ENCODE results near the gene OTOGL.
"Not testable (repeated sequence)": the region's sequence is repeated elsewhere in the genome, so short reads cannot be mapped to it uniquely, and the experiment has no call there.

The OTOGL gene

DNA sequence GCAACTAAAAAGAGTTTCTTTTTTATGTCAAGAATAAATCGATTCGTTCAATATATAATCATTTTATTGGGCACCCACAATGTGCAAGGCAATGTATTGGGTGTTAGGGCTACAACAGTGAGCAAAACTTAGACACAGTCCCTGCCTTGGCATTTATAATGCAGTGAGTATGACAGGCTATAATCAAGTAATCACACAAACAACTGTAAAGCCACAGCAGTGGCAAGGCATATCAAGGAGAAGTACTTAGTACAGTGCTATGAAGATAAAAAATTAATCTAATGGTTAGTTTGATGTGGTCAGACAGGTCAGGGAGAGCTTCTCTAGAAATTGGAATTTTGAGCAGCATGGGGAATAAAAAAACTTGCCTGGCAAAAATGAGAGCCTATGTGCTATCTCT, 39.5 kb upstream of the OTOGL start:
- TF ChIP-seq, protein P1, sequence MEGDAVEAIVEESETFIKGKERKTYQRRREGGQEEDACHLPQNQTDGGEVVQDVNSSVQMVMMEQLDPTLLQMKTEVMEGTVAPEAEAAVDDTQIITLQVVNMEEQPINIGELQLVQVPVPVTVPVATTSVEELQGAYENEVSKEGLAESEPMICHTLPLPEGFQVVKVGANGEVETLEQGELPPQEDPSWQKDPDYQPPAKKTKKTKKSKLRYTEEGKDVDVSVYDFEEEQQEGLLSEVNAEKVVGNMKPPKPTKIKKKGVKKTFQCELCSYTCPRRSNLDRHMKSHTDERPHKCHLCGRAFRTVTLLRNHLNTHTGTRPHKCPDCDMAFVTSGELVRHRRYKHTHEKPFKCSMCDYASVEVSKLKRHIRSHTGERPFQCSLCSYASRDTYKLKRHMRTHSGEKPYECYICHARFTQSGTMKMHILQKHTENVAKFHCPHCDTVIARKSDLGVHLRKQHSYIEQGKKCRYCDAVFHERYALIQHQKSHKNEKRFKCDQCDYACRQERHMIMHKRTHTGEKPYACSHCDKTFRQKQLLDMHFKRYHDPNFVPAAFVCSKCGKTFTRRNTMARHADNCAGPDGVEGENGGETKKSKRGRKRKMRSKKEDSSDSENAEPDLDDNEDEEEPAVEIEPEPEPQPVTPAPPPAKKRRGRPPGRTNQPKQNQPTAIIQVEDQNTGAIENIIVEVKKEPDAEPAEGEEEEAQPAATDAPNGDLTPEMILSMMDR (conservative IDR thresholded peaks at IDR 0.05; ENCODE audit: low read depth, low read length), result no peak
- Histone ChIP-seq H3K9ac (no peak overlapping the region), H2AFZ (ENCODE audit: low read depth) (no peak overlapping the region), H3K36me3 (ENCODE audit: insufficient read depth) (no peaks in the 10 kb centered on the region), H3K79me2 (ENCODE audit: insufficient read depth, low read depth) (no peaks in the 10 kb centered on the region), H3K4me3 (IDR thresholded peaks at IDR 0.05; ENCODE audit: insufficient read depth, low read depth, low read length) (no peak overlapping the region), H3K4me1 (ENCODE audit: low read depth, poor library complexity, severe bottlenecking) (no peaks in the 10 kb centered on the region), H3K27ac (no peak overlapping the region), H3K27me3 (ENCODE audit: insufficient read depth, low read depth) (no peaks in the 10 kb centered on the region), H4K20me1 (ENCODE audit: insufficient read depth) (no peaks in the 10 kb centered on the region), H3K4me2 (no peak overlapping the region)

DNA sequence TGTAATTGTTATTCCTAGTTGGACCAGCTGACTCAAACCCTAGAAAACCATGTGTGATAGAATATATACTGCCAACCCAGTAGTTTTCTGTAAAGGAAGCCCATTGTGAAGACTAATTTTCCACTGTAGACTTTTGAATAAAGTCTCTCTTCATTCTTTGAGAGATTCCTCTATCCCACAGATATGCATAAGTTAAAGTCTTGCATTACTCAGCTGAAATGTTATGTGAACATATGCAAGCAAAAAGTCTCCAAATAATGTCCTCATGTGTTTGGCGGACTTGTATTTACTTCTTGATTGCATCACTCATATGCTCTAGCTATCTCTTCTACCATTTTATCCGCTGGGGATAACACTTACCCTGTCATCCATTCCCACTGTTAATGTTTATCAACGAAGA, 35.1 kb upstream of the OTOGL start:
- Histone ChIP-seq H3K4me2 (no peak overlapping the region), H3K4me3 (IDR thresholded peaks at IDR 0.05; ENCODE audit: insufficient read depth, low read depth, low read length) (no peak overlapping the region), H3K27me3 (ENCODE audit: insufficient read depth, low read depth) (no peaks in the 10 kb centered on the region), H3K27ac (no peak overlapping the region), H4K20me1 (ENCODE audit: insufficient read depth) (no peaks in the 10 kb centered on the region), H3K36me3 (ENCODE audit: insufficient read depth) (no peaks in the 10 kb centered on the region), H3K79me2 (ENCODE audit: insufficient read depth, low read depth) (no peaks in the 10 kb centered on the region), H3K4me1 (ENCODE audit: low read depth, poor library complexity, severe bottlenecking) (no peaks in the 10 kb centered on the region), H2AFZ (ENCODE audit: low read depth) (no peak overlapping the region), H3K9ac (no peak overlapping the region)
- TF ChIP-seq, protein P1 (conservative IDR thresholded peaks at IDR 0.05; ENCODE audit: low read depth, low read length), result no peak

DNA sequence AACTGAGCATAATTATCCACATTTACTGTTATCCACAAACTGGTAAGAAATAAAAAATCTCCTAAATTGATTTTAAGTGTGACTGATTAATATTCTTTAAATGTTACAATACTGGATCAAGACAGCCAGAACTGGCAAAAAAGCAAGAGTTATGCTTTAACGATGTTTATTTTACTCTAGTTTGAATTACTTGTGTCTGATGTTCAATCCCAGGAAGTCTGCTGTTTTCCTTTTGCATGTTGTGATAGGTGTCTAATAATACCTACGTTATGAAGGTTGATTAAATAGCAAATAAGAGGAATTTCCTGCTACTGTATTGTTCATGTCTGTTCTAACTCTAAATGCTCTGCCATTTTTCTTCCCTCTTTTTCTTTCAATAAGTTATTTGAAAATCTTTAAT, 34.4 kb upstream of the OTOGL start:
- Histone ChIP-seq H3K4me1 (ENCODE audit: low read depth, poor library complexity, severe bottlenecking) (no peaks in the 10 kb centered on the region), H3K9ac (no peak overlapping the region), H3K27me3 (ENCODE audit: insufficient read depth, low read depth) (no peaks in the 10 kb centered on the region), H3K79me2 (ENCODE audit: insufficient read depth, low read depth) (no peaks in the 10 kb centered on the region), H3K36me3 (ENCODE audit: insufficient read depth) (no peaks in the 10 kb centered on the region), H3K27ac (no peak overlapping the region), H3K4me3 (IDR thresholded peaks at IDR 0.05; ENCODE audit: insufficient read depth, low read depth, low read length) (no peak overlapping the region), H2AFZ (ENCODE audit: low read depth) (no peak overlapping the region), H3K4me2 (no peak overlapping the region), H4K20me1 (ENCODE audit: insufficient read depth) (no peaks in the 10 kb centered on the region)
- TF ChIP-seq, protein P1 (conservative IDR thresholded peaks at IDR 0.05; ENCODE audit: low read depth, low read length), result no peak

DNA sequence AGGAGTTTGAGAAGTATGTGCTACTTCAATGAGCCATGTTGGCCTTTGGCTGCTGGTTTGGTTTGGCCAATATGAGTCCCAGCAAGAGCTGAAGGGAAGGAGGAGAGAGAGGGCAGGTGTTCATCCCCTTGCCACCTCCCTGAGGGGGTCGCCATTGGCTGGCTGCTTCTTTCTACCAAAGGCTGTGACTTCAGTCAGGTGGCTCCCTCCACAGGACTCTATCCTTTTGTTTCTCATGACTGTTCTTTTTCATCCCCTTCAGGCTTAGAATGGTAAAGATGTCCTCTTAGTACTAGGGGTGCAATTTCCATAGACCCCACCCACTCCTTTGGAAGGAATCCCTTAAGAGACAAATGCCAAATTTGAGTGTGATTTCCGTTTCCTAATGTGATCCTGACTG, 31.2 kb upstream of the OTOGL start:
- Histone ChIP-seq H3K27me3 (ENCODE audit: insufficient read depth, low read depth) (no peaks in the 10 kb centered on the region), H3K9ac (no peak overlapping the region), H4K20me1 (ENCODE audit: insufficient read depth) (no peaks in the 10 kb centered on the region), H3K79me2 (ENCODE audit: insufficient read depth, low read depth) (no peaks in the 10 kb centered on the region), H3K4me2 (no peak overlapping the region), H3K27ac (no peak overlapping the region), H2AFZ (ENCODE audit: low read depth) (no peak overlapping the region), H3K4me3 (IDR thresholded peaks at IDR 0.05; ENCODE audit: insufficient read depth, low read depth, low read length) (no peak overlapping the region), H3K4me1 (ENCODE audit: low read depth, poor library complexity, severe bottlenecking) (no peaks in the 10 kb centered on the region), H3K36me3 (ENCODE audit: insufficient read depth) (no peaks in the 10 kb centered on the region)
- TF ChIP-seq, protein P1 (conservative IDR thresholded peaks at IDR 0.05; ENCODE audit: low read depth, low read length), result no peak

DNA sequence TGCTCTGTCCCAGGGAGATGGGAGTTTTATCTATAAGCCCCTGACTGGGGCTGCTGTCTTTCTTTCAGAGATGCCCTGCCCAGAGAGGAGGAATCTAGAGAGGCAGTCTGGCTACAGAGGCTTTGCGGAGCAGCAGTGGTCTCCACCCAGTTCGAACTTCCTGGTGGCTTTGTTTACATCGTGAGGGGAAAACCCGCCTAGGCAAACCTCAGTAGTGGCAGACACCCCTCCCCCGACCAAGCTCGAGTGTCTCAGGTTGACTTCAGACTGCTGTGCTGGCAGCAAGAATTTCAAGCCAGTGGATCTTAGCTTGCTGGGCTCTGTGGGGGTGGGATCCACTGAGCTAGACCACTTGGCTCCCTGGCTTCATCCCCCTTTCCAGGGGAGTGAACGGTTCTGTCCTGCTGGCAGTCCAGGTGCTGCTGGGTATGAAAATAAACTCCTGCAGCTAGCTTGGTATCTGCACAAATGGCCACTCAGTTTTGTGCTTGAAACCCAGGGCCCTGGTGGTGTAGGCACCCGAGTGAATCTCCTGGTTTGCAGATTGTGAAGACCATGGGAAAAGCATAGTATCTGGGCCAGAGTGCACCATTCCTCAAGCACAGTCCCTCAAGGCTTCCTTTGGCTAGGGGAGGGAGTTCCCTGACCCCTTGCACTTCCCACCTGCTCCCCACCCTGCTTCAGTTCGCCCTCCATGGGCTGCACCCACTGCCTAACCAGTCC, 15.3 kb upstream of the OTOGL start:
- H3K27me3 ChIP-seq (ENCODE audit: insufficient read depth, low read depth); H3K79me2 ChIP-seq (ENCODE audit: insufficient read depth, low read depth); H3K36me3 ChIP-seq (ENCODE audit: insufficient read depth); H4K20me1 ChIP-seq (ENCODE audit: insufficient read depth); H3K4me3 ChIP-seq (IDR thresholded peaks at IDR 0.05; ENCODE audit: insufficient read depth, low read depth, low read length): not testable (repeated sequence)
- H3K27ac ChIP-seq, result peak overlapping the region; percentile 56
- peak overlapping the region; percentile 91 for H3K4me2 ChIP-seq
- peak overlapping the region; percentile 29; the same call in 1 of the 2 replicates for H3K9ac ChIP-seq
- H2AFZ ChIP-seq (ENCODE audit: low read depth), result peak overlapping the region; percentile 85
- H3K4me1 ChIP-seq (ENCODE audit: low read depth, poor library complexity, severe bottlenecking), result peaks cover 41% of the 10 kb centered on the region

All from KMS-11 (cell line).